GM21526 (cell line): ENCODE measurements around the gene GIPC2.

Experiments used
- ATAC-seq: cut with Tn5 transposase; IDR thresholded peaks from one replicate; pipeline ENCODE4 v1.9.1; 2021; ENCODE audit warnings: moderate library complexity; ENCODE audit not compliant: unreplicated experiment, low FRiP score

The GIPC2 gene

GRCh38 chr1:78132948-78133322 lies 87.2 kb downstream of the GIPC2 start:
- ATAC-seq = no peak

- ATAC-seq = no peak
These were observed 90.9 kb downstream of the GIPC2 start for GRCh38 chr1:78136680-78137079.

- no peak for ATAC-seq
These were observed 95.9 kb downstream of the GIPC2 start for GRCh38 chr1:78141531-78142231.

- no peak for ATAC-seq
These were observed 97.0 kb downstream of the GIPC2 start for GRCh38 chr1:78142736-78143135.

- ATAC-seq = peak; percentile 91
These were observed 97.4 kb downstream of the GIPC2 start for GRCh38 chr1:78143152-78143551.

GRCh38 chr1:78143673-78144072 lies 97.9 kb downstream of the GIPC2 start:
- ATAC-seq = no peak

GRCh38 chr1:78145105-78145580 lies 99.4 kb downstream of the GIPC2 start:
- peak; percentile 76 for ATAC-seq

- ATAC-seq = no peak
These were observed 100.5 kb downstream of the GIPC2 start for GRCh38 chr1:78146205-78146771.

- no peak for ATAC-seq
These were observed 101.3 kb downstream of the GIPC2 start for GRCh38 chr1:78147031-78147430.

GRCh38 chr1:78153092-78153736 lies 107.4 kb downstream of the GIPC2 start:
- ATAC-seq = no peak

GRCh38 chr1:78155121-78155520 lies 109.4 kb downstream of the GIPC2 start:
- no peak for ATAC-seq

- no peak for ATAC-seq
These were observed 111.2 kb downstream of the GIPC2 start for GRCh38 chr1:78156805-78157521.

- ATAC-seq = no peak
These were observed 120.0 kb downstream of the GIPC2 start for GRCh38 chr1:78165816-78166215.

GRCh38 chr1:78168306-78168705 lies 122.5 kb downstream of the GIPC2 start:
- ATAC-seq = no peak

GRCh38 chr1:78170859-78171258 lies 125.1 kb downstream of the GIPC2 start:
- ATAC-seq = no peak

- no peak for ATAC-seq
These were observed 126.2 kb downstream of the GIPC2 start for GRCh38 chr1:78171736-78172590.

- no peak for ATAC-seq
These were observed 130.7 kb downstream of the GIPC2 start for GRCh38 chr1:78176448-78176847.

- ATAC-seq = no peak
These were observed 132.0 kb downstream of the GIPC2 start for GRCh38 chr1:78177708-78178270.

GRCh38 chr1:78178816-78179215 lies 133.1 kb downstream of the GIPC2 start:
- ATAC-seq = no peak

GRCh38 chr1:78184460-78185072 lies 138.8 kb downstream of the GIPC2 start:
- peak; percentile 52 for ATAC-seq
